GM18526 (cell line): ENCODE results near the gene MEIS1.

Experiments used
- POLR2A ChIP-seq: IDR thresholded peaks from 3 replicates; pipeline ENCODE4 v1.6.1; 2011; ENCODE audit not compliant: insufficient read length; ENCODE audit errors: extremely low read depth

The MEIS1 gene

GRCh38 chr2:66541646-66542045 is 106.7 kb downstream of the MEIS1 start:
- no peak for TF ChIP-seq POLR2A

DNA sequence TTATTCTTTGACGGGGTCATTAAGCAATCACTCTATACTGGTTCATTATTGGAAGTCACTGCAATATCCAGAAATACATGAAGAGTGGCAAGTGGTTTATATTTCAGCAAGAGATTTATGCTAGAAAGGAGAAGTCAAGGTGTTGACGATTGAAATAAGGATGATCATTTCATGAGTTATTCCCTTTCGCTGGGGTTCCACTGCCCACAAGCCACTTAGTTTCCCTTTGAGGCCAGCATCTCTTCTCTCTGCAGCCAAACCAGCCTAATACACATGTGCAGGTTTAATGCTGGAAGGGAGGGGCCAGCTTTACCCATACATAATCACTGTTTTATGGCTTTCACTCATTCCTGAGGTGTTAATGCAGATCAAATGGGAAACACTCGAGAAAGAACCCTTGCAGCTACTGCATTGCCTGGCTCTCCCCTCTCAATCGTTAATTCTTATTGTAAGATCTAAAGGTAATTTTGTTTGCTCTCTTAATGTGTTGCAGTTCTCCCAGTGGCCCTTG is 108.4 kb downstream of the MEIS1 start:
- no peak for TF ChIP-seq POLR2A

DNA sequence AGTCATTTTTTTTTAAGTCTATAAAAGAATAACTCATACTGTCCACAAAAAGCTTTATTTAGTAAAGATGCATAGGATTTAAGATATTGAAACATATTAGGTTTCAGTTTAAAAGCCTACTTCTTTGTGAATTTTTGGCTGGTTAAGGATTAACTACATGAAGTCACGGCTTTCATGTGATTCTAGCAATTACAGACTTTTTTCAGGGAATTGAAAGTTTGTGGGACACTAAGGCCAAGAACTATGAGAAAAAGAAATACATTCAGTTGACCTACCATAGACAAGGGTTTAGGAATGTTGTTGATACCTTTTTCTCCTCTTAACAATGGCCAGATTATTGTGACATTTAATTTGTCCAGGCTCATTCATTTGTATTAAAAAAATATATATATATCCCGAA is 109.3 kb downstream of the MEIS1 start:
- no peak for TF ChIP-seq POLR2A

- no peak for TF ChIP-seq POLR2A
Observed at GRCh38 chr2:66545258-66545657, 110.3 kb downstream of the MEIS1 start.

- no peak for TF ChIP-seq POLR2A
Observed at GRCh38 chr2:66547118-66547517, 112.2 kb downstream of the MEIS1 start.

- TF ChIP-seq POLR2A, result no peak
Observed at GRCh38 chr2:66547887-66548286, 113.0 kb downstream of the MEIS1 start.

DNA sequence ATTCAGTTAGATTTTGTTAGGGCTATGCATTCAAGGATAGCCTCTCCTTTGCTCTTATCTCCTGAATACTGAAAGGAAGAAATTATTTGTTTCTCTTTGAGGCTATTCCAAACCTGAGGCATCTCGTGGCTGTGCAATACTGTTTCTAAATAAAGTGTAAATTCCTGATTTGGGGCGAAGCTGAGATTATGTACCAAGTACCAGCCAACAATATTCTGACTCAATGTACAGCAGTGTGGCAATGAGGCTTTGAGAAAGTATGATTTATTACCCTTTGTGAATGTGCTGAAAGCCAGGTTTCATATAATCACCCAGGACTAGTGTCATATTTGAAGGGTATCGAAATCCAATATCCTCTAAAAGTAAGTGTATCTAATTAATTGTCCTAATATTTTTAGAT is 113.5 kb downstream of the MEIS1 start:
- TF ChIP-seq POLR2A, result no peak

DNA sequence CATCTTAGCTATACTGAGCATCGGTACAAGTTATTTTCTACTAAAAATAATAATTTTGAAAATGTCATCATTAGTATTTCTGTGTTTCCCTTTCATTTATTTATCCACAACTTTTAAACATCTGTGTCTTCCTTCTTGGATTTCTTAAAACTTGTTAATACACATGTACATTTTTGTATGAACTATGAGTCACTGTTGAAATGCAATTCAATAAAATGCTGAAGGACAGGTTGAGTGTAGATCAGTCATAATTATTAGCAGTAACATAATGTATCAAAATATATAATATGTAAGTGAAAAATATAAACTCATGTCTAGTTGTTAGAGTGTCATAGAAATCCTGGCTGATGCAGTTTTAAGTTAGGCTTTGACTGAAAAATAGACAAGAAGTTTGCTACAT is 115.9 kb downstream of the MEIS1 start:
- no peak for TF ChIP-seq POLR2A

- TF ChIP-seq POLR2A, result no peak
Observed at GRCh38 chr2:66553370-66553769, 118.4 kb downstream of the MEIS1 start.

DNA sequence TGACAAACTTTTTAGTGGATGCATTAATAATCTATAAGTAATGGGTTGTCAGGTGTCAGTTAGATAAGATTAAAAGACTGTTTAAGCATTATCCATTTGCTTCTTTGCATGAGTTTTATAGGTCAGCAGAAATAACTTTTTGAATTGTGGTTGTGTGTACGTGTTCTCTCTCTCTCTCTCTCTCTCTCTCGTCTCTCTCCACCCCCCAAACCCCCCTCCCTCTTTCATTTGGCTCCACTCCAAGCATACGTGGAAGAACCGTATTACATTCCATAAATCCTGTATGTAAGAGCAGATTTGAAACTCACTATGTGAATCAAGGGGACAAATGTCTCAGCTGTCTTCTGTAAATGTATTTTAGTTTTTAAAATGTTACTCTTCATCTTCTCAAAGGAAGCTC is 120.2 kb downstream of the MEIS1 start:
- TF ChIP-seq POLR2A, result no peak

DNA sequence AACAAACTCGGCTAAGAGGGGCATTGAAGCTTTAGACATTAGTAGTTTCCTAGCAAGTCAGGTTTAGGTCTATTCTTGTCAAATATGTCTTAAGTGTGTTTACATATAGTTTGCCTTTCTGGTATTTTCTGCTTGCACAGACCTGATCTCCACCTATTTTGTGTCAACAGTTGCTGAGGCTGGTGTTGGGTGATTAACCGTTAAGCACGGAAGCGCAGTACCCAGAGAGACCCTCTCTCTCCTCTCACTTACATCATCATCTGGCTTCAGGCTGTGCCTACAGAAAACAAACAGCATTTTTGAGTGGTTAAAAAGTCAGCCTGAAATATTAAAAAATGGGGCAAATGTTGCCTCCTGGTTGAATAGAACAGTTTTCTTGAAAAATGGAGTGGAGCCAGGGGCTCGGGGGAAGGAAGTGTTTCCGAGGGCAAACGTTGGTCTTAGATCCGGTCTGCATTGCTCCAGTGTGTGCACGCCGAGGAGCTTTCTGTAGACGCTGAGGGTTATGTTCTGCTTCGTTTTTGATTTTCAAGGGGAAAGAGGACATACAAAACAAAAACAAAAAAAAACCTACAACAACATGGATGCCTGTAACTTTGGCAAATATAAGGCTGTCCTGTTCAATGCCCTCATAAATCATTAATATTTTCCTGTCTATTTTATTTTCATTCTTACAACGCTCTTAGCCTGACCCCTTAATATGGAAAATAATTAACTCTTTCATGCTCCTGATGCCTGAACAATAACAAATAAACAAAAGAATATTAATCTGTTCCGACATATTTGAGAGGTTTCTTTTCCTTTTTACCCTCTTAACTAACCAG is 120.8 kb downstream of the MEIS1 start:
- TF ChIP-seq POLR2A, result no peak

GRCh38 chr2:66559672-66560071 is 124.7 kb downstream of the MEIS1 start:
- no peak for TF ChIP-seq POLR2A

GRCh38 chr2:66560683-66561082 is 125.8 kb downstream of the MEIS1 start:
- TF ChIP-seq POLR2A, result no peak

DNA sequence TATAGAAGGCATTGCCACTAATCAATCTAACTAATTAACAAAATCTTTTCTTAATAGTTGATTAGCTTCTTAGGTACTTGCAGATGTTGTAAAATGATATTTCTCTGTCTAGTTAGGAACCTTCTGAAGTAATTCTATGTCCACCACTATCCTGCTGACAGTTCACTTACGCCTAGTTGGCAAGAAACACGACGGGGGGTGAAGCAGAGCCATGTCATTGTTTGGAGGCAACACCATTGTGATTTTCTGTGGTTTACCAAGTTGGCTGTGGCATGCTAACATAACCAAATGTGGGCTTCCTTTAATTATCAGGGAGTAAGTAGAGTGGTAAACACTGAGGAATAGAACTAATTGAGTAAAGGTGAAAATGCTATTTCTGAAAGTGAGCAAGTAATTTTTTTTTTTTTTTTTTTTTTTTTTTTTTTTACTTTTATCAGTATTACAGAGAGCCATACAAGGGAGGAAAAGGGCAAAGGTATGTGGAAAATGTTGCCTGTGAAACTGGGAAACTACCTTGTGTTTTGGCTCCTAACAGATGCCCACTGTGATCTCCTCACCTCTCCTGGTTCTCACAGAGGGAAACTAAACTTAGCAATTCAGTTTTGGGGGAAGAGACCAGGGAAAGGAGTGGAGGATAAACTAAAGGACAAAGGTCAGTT is 126.8 kb downstream of the MEIS1 start:
- TF ChIP-seq POLR2A, result no peak

DNA sequence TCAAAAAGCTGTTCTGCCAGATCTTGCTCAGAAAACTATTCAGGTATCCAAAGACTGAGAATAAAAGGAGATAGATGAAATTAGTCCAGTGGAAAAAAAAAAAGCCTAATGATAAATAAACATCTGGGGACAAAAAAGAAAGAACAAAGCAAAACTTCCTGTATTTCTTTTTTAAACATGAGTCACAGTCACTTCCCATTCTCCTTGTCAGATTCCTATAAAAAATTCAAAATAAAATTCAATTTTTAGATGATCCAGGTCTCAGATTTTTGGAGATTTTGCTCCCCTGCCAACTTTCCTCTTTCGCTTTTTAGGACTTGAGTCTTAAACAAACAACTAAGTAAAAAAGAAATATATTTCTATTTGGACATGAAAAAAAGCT is 127.4 kb downstream of the MEIS1 start:
- no peak for TF ChIP-seq POLR2A

- TF ChIP-seq POLR2A, result no peak
Observed at GRCh38 chr2:66563473-66563872, 128.5 kb downstream of the MEIS1 start.
